Heart left ventricle (tissue), 13 donors: ENCODE data around the gene MAGI2.

ENCODE experiments used
- POLR2A ChIP-seq, 2 donors: fragments of 450-650 bp; IDR thresholded peaks; one replicate each; pipeline ENCODE4 v1.6.1; 2017; ENCODE audit warnings: antibody characterized with exemption in 2 of 2, mild to moderate bottlenecking in 2 of 2, moderate library complexity in 2 of 2
- TF ChIP-seq, protein P1 (sequence below), 12 donors: fragments of 200-600 bp; sonication (generic) in 4 of 12; IDR thresholded peaks; one replicate each; pipeline versions ENCODE4 v1.5.0 to v1.8.0; 2018 to 2022; ENCODE audit warnings: antibody characterized with exemption in 12 of 12, mild to moderate bottlenecking in 5 of 12
- donor health status: ischemic (EF 13 %, LVEDD 7.1; RV severe dilation, severe dysfunction).
- donor health status: DM: no; HTN: yes; CAD: no.
- donor health status: DM: no; HTN: no; CAD: no.
- donor health status: ischemic (EF 25% LVEDD 6.9; RV normal size, moderate dysfunction).
- donor health status: ischemic (EF 25% LVEDD 5.7; RV mildly dilated, moderate dysfunction).
- donor health status: ischemic (EF 35%, LVEDD 5.7; RV mildly dilated, moderate dysfunction).
- donor health status: nonischemic (EF 11% LVEDD 7.7; RV severe dilation, severe dysfunction).
- donor health status: DM: yes; HTN: yes; CAD: no.
- donor health status: PGD.
- donor health status: ischemic (EF 29% LVEDD 5.4; RV normal size, mild dysfunction).
- donor health status: nonischemic (EF 23%, LVEDD 6.1; RV moderate dilation, normal function).

DNA sequence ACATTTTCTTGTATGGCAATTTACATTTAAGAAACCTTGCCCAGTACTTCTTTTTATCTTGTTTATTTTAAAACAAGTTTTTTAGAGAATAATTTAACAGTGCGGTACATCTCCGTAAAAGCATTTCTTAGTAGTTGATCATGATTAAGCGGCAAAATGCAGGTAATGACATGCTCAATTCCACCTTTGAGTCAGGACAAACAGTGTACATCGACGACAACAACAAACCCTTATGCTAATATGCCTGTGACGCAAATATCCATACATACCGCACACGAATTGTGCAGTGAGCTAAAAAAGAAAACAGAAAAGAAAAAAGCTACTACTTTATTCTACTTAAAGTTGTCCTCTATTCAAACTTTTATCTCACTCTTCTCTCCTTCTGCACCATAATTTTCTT, 1.9 kb downstream of the MAGI2 start:
- TF ChIP-seq, protein P1, sequence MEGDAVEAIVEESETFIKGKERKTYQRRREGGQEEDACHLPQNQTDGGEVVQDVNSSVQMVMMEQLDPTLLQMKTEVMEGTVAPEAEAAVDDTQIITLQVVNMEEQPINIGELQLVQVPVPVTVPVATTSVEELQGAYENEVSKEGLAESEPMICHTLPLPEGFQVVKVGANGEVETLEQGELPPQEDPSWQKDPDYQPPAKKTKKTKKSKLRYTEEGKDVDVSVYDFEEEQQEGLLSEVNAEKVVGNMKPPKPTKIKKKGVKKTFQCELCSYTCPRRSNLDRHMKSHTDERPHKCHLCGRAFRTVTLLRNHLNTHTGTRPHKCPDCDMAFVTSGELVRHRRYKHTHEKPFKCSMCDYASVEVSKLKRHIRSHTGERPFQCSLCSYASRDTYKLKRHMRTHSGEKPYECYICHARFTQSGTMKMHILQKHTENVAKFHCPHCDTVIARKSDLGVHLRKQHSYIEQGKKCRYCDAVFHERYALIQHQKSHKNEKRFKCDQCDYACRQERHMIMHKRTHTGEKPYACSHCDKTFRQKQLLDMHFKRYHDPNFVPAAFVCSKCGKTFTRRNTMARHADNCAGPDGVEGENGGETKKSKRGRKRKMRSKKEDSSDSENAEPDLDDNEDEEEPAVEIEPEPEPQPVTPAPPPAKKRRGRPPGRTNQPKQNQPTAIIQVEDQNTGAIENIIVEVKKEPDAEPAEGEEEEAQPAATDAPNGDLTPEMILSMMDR (IDR thresholded peaks at IDR 0.05): no peak
- TF ChIP-seq POLR2A (IDR thresholded peaks at IDR 0.05): no peak
